ENCODE measurements around the gene PARD3B.

DNA sequence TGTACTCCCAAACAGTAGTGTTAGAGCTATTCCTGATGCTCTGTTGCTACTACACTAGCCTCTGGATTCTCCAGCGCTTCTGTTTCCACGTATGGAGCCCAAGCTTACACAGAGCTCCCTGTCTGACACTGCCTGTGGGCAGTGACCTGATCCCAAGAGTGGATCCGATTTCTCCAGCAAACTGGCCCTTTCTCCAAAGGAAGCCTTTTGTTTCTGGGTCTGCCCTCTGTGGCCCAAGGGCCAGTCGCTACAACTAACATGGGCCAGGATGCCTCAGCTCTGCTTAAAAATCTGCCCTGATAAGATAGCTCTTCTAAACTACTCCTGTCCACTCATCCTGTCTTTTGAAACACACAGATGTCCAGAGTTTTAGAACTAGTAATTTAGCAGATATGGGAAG is 964.4 kb downstream of the PARD3B start:
- TF ChIP-seq POLR2A (IDR thresholded peaks at IDR 0.05; ENCODE audit: low read length) (no peak), GATA1 (IDR thresholded peaks at IDR 0.05; ENCODE audit: low read depth, low read length) (no peak)

All from erythroblast (primary cell).